ENCODE measurements around the gene TENM4. TPM values are rescaled to one million over a fixed set of nuclear protein-coding genes. Genes with fewer than 3 reads are reported as not detected.

Gene TENM4
- total and polyA plus RNA-seq, 2 of the 8 experiments (the other 6 are each of a cell fraction or from before 2014, with no cell fraction given): 3.5 to 7.2 TPM

GRCh38 chr11:78868563-78868962 is 572.3 kb downstream of the TENM4 start (continued):
- no peak for TF ChIP-seq GABPA (IDR thresholded peaks at IDR 0.05; ENCODE audit: borderline replicate concordance, insufficient read depth, low read length)
